ENCODE data around the gene SPACA4. TPM values are rescaled to one million over a fixed set of nuclear protein-coding genes. Genes with fewer than 3 reads are reported as not detected.

The SPACA4 gene
- total and polyA plus RNA-seq, 2 of the 4 experiments (the other 2 are of a cell fraction) = not detected

DNA sequence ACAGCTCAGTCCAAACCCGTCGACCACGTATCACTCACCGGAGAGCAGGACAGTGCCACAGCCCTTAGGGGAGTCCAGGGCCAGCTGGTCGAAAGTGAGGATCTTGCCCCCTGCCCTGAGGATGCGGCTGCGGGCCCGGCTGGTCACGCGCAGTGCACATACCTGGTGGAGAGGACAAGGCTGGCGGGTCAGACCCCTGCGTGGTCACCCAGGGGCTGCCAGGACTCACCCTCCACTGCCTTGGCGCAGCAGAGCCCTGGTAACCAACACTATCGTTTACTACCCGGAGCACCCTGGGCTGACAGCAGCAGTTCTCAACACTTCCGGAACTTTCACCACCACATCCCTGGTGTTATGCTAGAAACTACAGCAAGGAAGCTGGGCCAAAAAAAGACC, 9.5 kb downstream of the SPACA4 start:
- peaks cover 16 to 47% of the 10 kb centered on the region in 2 experiments; a peak in 3 of 4 replicates for H3K79me1 ChIP-seq (ENCODE audit: low read depth in 1 of 2, low read length in 2 of 2)
- no peak overlapping the region for H2AK9ac ChIP-seq (replicated peaks; ENCODE audit: low read depth, low read length, poor library complexity)
- no peak overlapping the region for H4K8ac ChIP-seq (ENCODE audit: low read depth in 2 of 2, low read length in 2 of 2)
- dilution Hi-C loops (cut with HindIII; ENCODE audit: low sequenced_read_pairs, unreplicated experiment) (no loop called here), in situ Hi-C loops (cut with MboI; ENCODE audit: low sequenced_read_pairs) (no loop called here), intact Hi-C loops (cut with micrococcal nuclease) (no loop called here)
- H2BK5ac ChIP-seq (ENCODE audit: low read depth, low read length, poor library complexity, severe bottlenecking) = no peak overlapping the region
- H4K5ac ChIP-seq (ENCODE audit: low read depth, low read length) = no peak overlapping the region
- no peak overlapping the region for H3K4me3 ChIP-seq (ENCODE audit: insufficient read depth, low read depth, low read length)
- TF ChIP-seq, protein P1, sequence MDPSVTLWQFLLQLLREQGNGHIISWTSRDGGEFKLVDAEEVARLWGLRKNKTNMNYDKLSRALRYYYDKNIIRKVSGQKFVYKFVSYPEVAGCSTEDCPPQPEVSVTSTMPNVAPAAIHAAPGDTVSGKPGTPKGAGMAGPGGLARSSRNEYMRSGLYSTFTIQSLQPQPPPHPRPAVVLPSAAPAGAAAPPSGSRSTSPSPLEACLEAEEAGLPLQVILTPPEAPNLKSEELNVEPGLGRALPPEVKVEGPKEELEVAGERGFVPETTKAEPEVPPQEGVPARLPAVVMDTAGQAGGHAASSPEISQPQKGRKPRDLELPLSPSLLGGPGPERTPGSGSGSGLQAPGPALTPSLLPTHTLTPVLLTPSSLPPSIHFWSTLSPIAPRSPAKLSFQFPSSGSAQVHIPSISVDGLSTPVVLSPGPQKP (IDR thresholded peaks at IDR 0.05; ENCODE audit: borderline replicate concordance, low read depth, low read length) = no peak
- TF ChIP-seq MAFK (IDR thresholded peaks at IDR 0.05; ENCODE audit: low read depth, low read length) (no peak), FOS (IDR thresholded peaks at IDR 0.05; ENCODE audit: low read depth, low read length) (no peak), RCOR1 (IDR thresholded peaks at IDR 0.05; ENCODE audit: insufficient replicate concordance, low read length) (no peak), CEBPB (IDR thresholded peaks at IDR 0.05; ENCODE audit: low read depth, low read length) (no peak), NFE2L2 (IDR thresholded peaks at IDR 0.05; ENCODE audit: low read depth, low read length) (no peak), BHLHE40 (IDR thresholded peaks at IDR 0.05; ENCODE audit: low read depth, low read length) (no peak), POLR2A (IDR thresholded peaks at IDR 0.05; ENCODE audit: low read depth, low read length) (no peak), MAZ (IDR thresholded peaks at IDR 0.05; ENCODE audit: borderline replicate concordance, low read depth, low read length) (no peak), SMC3 (IDR thresholded peaks at IDR 0.05; ENCODE audit: low read depth, low read length) (no peak), RAD21 (IDR thresholded peaks at IDR 0.05; ENCODE audit: low read length) (no peak)
- TF ChIP-seq, protein P2, sequence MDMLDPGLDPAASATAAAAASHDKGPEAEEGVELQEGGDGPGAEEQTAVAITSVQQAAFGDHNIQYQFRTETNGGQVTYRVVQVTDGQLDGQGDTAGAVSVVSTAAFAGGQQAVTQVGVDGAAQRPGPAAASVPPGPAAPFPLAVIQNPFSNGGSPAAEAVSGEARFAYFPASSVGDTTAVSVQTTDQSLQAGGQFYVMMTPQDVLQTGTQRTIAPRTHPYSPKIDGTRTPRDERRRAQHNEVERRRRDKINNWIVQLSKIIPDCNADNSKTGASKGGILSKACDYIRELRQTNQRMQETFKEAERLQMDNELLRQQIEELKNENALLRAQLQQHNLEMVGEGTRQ (IDR thresholded peaks at IDR 0.05; ENCODE audit: low read depth, low read length) = no peak
- TF ChIP-seq, protein P3, sequence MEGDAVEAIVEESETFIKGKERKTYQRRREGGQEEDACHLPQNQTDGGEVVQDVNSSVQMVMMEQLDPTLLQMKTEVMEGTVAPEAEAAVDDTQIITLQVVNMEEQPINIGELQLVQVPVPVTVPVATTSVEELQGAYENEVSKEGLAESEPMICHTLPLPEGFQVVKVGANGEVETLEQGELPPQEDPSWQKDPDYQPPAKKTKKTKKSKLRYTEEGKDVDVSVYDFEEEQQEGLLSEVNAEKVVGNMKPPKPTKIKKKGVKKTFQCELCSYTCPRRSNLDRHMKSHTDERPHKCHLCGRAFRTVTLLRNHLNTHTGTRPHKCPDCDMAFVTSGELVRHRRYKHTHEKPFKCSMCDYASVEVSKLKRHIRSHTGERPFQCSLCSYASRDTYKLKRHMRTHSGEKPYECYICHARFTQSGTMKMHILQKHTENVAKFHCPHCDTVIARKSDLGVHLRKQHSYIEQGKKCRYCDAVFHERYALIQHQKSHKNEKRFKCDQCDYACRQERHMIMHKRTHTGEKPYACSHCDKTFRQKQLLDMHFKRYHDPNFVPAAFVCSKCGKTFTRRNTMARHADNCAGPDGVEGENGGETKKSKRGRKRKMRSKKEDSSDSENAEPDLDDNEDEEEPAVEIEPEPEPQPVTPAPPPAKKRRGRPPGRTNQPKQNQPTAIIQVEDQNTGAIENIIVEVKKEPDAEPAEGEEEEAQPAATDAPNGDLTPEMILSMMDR (conservative IDR thresholded peaks at IDR 0.05; ENCODE audit: low read depth, low read length) = no peak
- H3K27ac ChIP-seq (ENCODE audit: insufficient read depth, low read length) = no peak overlapping the region
- H3K14ac ChIP-seq (replicated peaks; ENCODE audit: low read depth, low read length) = no peak overlapping the region
- H3K4me1 ChIP-seq (ENCODE audit: control insufficient read depth, insufficient read depth, low read length) = peaks cover 8% of the 10 kb centered on the region
- peaks cover 4% of the 10 kb centered on the region for H3K9me1 ChIP-seq (ENCODE audit: insufficient read depth, low read length)
- no peak overlapping the region for H3K56ac ChIP-seq (ENCODE audit: extremely low read depth, insufficient read depth, low read length)
- WGBS, 2 experiments (ENCODE audit: extremely low coverage in 2 of 2, insufficient read length in 1 of 2) = 93% methylated on average over 10 of the region's 16 CpGs; no CpG with 5 or more reads in 1 of the 2 experiments
- peaks cover 28% of the 10 kb centered on the region for H3K36me3 ChIP-seq (ENCODE audit: control insufficient read depth, insufficient read depth, low read length)
- no peak overlapping the region for H2BK15ac ChIP-seq (ENCODE audit: low read depth, low read length)
- no peak overlapping the region for H3K9ac ChIP-seq (ENCODE audit: low read depth, low read length)
- no peaks in the 10 kb centered on the region for H3K9me3 ChIP-seq (ENCODE audit: control insufficient read depth, insufficient read depth, low read length)
- H3K27me3 ChIP-seq (ENCODE audit: control insufficient read depth, insufficient read depth, low read length) = no peaks in the 10 kb centered on the region
- CTCF ChIA-PET = no interaction called here
- no peak overlapping the region for H3K4me2 ChIP-seq (ENCODE audit: low read depth, low read length)
- no TSS peak for BruUV-seq (replicated peaks)
- no peak overlapping the region for H3K4ac ChIP-seq (ENCODE audit: low read depth, low read length)
- H4K20me1 ChIP-seq (ENCODE audit: insufficient read depth, low read length) = peaks cover 53% of the 10 kb centered on the region
- H2AK5ac ChIP-seq (ENCODE audit: low read depth, low read length) = no peak overlapping the region
- no peak overlapping the region for H2BK120ac ChIP-seq (ENCODE audit: low read depth, low read length)
- no peak overlapping the region for H4K91ac ChIP-seq (ENCODE audit: insufficient read depth, low read depth, low read length)
- POLR2A ChIA-PET (ENCODE audit: unreplicated experiment) = no interaction called here
- no peak overlapping the region for H2AFZ ChIP-seq (replicated peaks; ENCODE audit: low read length, poor library complexity)
- no peak for ATAC-seq (ENCODE audit: low read depth)
- no peak for DNase-seq
- H3K18ac ChIP-seq (ENCODE audit: low read depth, low read length) = no peak overlapping the region
- H2BK20ac ChIP-seq (ENCODE audit: low read depth, low read length) = no peak overlapping the region
- H3K23ac ChIP-seq (ENCODE audit: low read depth, low read length) = no peak overlapping the region
